ENCODE results near the gene PRLR. TPM values are rescaled to one million over a fixed set of nuclear protein-coding genes. Genes with fewer than 3 reads are reported as not detected.

The PRLR gene
- total and polyA plus RNA-seq, 2 experiments from 2014 or later: 0.31 to 2.2 TPM

- TF ChIP-seq, protein P1, sequence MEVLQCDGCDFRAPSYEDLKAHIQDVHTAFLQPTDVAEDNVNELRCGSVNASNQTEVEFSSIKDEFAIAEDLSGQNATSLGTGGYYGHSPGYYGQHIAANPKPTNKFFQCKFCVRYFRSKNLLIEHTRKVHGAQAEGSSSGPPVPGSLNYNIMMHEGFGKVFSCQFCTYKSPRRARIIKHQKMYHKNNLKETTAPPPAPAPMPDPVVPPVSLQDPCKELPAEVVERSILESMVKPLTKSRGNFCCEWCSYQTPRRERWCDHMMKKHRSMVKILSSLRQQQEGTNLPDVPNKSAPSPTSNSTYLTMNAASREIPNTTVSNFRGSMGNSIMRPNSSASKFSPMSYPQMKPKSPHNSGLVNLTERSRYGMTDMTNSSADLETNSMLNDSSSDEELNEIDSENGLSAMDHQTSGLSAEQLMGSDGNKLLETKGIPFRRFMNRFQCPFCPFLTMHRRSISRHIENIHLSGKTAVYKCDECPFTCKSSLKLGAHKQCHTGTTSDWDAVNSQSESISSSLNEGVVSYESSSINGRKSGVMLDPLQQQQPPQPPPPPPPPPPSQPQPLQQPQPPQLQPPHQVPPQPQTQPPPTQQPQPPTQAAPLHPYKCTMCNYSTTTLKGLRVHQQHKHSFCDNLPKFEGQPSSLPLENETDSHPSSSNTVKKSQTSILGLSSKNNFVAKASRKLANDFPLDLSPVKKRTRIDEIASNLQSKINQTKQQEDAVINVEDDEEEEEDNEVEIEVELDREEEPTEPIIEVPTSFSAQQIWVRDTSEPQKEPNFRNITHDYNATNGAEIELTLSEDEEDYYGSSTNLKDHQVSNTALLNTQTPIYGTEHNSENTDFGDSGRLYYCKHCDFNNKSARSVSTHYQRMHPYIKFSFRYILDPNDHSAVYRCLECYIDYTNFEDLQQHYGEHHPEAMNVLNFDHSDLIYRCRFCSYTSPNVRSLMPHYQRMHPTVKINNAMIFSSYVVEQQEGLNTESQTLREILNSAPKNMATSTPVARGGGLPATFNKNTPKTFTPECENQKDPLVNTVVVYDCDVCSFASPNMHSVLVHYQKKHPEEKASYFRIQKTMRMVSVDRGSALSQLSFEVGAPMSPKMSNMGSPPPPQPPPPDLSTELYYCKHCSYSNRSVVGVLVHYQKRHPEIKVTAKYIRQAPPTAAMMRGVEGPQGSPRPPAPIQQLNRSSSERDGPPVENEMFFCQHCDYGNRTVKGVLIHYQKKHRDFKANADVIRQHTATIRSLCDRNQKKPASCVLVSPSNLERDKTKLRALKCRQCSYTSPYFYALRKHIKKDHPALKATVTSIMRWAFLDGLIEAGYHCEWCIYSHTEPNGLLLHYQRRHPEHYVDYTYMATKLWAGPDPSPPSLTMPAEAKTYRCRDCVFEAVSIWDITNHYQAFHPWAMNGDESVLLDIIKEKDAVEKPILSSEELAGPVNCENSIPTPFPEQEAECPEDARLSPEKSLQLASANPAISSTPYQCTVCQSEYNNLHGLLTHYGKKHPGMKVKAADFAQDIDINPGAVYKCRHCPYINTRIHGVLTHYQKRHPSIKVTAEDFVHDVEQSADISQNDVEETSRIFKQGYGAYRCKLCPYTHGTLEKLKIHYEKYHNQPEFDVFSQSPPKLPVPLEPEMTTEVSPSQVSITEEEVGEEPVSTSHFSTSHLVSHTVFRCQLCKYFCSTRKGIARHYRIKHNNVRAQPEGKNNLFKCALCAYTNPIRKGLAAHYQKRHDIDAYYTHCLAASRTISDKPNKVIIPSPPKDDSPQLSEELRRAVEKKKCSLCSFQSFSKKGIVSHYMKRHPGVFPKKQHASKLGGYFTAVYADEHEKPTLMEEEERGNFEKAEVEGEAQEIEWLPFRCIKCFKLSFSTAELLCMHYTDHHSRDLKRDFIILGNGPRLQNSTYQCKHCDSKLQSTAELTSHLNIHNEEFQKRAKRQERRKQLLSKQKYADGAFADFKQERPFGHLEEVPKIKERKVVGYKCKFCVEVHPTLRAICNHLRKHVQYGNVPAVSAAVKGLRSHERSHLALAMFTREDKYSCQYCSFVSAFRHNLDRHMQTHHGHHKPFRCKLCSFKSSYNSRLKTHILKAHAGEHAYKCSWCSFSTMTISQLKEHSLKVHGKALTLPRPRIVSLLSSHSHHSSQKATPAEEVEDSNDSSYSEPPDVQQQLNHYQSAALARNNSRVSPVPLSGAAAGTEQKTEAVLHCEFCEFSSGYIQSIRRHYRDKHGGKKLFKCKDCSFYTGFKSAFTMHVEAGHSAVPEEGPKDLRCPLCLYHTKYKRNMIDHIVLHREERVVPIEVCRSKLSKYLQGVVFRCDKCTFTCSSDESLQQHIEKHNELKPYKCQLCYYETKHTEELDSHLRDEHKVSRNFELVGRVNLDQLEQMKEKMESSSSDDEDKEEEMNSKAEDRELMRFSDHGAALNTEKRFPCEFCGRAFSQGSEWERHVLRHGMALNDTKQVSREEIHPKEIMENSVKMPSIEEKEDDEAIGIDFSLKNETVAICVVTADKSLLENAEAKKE (CRISPR knock-in tag; IDR thresholded peaks at IDR 0.05): no peak
- TF ChIP-seq STAT1 (IDR thresholded peaks at IDR 0.05; ENCODE audit: unreplicated experiment) (no peak), NANOG (IDR thresholded peaks at IDR 0.05; ENCODE audit: borderline replicate concordance) (no peak)
Observed at GRCh38 chr5:35171991-35172390, 58.3 kb downstream of the PRLR start (continued).

DNA sequence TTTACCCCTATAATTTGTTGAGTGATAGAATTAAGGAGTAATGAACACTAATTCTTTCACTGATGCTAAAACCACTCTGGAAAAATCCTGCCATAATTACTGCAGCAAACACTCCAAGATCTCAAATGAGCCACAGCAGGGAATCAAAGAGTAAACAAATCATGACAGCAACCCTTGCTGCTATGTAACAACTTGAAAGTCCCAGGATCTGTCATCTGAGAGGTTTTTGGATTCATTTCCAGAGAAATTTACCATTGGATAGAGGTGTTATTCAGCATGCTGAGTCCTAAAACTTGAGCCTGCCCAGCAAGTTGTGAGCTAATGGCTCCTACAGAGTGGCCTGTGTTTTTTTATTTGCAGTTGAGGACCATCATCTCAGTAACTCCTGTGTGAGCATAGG lies 59.2 kb downstream of the PRLR start:
- H3K4me1 ChIP-seq (ENCODE audit: insufficient read depth): no peaks in the 10 kb centered on the region
- H3K27ac ChIP-seq (ENCODE audit: low read depth): no peak overlapping the region
- H3K9me3 Mint-ChIP-seq: peaks cover 34% of the 10 kb centered on the region
- no peaks in the 10 kb centered on the region for H3F3A ChIP-seq (replicated peaks; ENCODE audit: low read depth)
- no peak overlapping the region for H3K4me2 ChIP-seq
- no peak overlapping the region for H3K4me3 Mint-ChIP-seq
- H3K27me3 Mint-ChIP-seq (ENCODE audit: insufficient read depth, low read depth, poor library complexity): peaks cover 4% of the 10 kb centered on the region
- no peak for DNase-seq (ENCODE audit: low spot score)
- ATAC-seq: no peak
- no peaks in the 10 kb centered on the region for H3K79me2 ChIP-seq (replicated peaks; ENCODE audit: insufficient read depth)
- no peaks in the 10 kb centered on the region for H3K4me1 Mint-ChIP-seq
- no peaks in the 10 kb centered on the region for H3K27me3 ChIP-seq (ENCODE audit: insufficient read depth)
- H3K9me2 ChIP-seq (ENCODE audit: insufficient read depth): peaks cover 7% of the 10 kb centered on the region; the same call in 1 of the 2 replicates
- H3K4me3 ChIP-seq: no peak overlapping the region
- no peak overlapping the region for H3K27ac Mint-ChIP-seq
- no peaks in the 10 kb centered on the region for H4K20me1 ChIP-seq (replicated peaks; ENCODE audit: insufficient read depth)
- peaks cover 8% of the 10 kb centered on the region; the same call in 2 of the 3 replicates for H3K36me3 Mint-ChIP-seq (ENCODE audit: low read depth)
- no peaks in the 10 kb centered on the region for H3K36me3 ChIP-seq (ENCODE audit: insufficient read depth)
- H2AFZ ChIP-seq: no peak overlapping the region
- TF ChIP-seq NANOG (IDR thresholded peaks at IDR 0.05; ENCODE audit: borderline replicate concordance): no peak
- TF ChIP-seq, protein P2, sequence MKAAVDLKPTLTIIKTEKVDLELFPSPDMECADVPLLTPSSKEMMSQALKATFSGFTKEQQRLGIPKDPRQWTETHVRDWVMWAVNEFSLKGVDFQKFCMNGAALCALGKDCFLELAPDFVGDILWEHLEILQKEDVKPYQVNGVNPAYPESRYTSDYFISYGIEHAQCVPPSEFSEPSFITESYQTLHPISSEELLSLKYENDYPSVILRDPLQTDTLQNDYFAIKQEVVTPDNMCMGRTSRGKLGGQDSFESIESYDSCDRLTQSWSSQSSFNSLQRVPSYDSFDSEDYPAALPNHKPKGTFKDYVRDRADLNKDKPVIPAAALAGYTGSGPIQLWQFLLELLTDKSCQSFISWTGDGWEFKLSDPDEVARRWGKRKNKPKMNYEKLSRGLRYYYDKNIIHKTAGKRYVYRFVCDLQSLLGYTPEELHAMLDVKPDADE (IDR thresholded peaks at IDR 0.05): no peak
- TF ChIP-seq, protein P1 (CRISPR knock-in tag; IDR thresholded peaks at IDR 0.05): no peak
- no peak for TF ChIP-seq ZNF331 (CRISPR knock-in tag; IDR thresholded peaks at IDR 0.05; ENCODE audit: low read depth)
- no peak for TF ChIP-seq CREB1 (CRISPR knock-in tag; IDR thresholded peaks at IDR 0.05; ENCODE audit: low read depth)
